Psoas muscle (tissue), 8 donors: ENCODE data around the gene IRF7. TPM values are rescaled to one million over a fixed set of nuclear protein-coding genes. Genes with fewer than 3 reads are reported as not detected.

ENCODE experiments used
- ATAC-seq, 4 donors: fragments of 200-7000 bp; cut with Tn5 transposase; one replicate each; pipeline ENCODE4 v1.9.1; 2020; ENCODE audit warnings: moderate library complexity in 3 of 4, mild to moderate bottlenecking in 2 of 4
- DNase-seq, 2 donors: peaks; one replicate each; pipeline ENCODE4 v3.0.0-alpha.2; 2020
- H3K27ac ChIP-seq: fragments of 200-600 bp; one replicate; pipeline ENCODE4 v1.8.0; 2022
- H3K27me3 ChIP-seq, 3 donors: fragments of 200-600 bp in 1 of 3; one replicate each; pipeline versions ENCODE4 v1.6.1 to v1.8.0; 2013 to 2022; ENCODE audit warnings: low read length in 2 of 3, mild to moderate bottlenecking in 2 of 3, moderate library complexity in 1 of 3; ENCODE audit not compliant: insufficient read depth in 3 of 3
- H3K36me3 ChIP-seq, 2 donors: fragments of 200-600 bp in 1 of 2; one replicate each; pipeline versions ENCODE4 v1.6.1 to v1.8.0; 2013 to 2022; ENCODE audit warnings: low read depth in 1 of 2, mild to moderate bottlenecking in 1 of 2, moderate library complexity in 1 of 2; ENCODE audit not compliant: insufficient read depth in 1 of 2
- H3K4me1 ChIP-seq: fragments of 200-600 bp; one replicate; pipeline ENCODE4 v1.8.0; 2022
- H3K4me3 ChIP-seq: fragments of 200-600 bp; one replicate; pipeline ENCODE4 v1.8.0; 2022; ENCODE audit warnings: mild to moderate bottlenecking
- H3K9me3 ChIP-seq: fragments of 200-600 bp; one replicate; pipeline ENCODE4 v1.8.0; 2022
- WGBS, 3 donors: extraction: QIAGEN DNeasy Blood & Tissue Kit; methylation state at CpG; one replicate each; pipeline versions ENCODE4 v1.1.6 to v1.1.7; 2013; 5-methylcytosine and 5-hydroxymethylcytosine counted together
- intact Hi-C, 2 donors: fragments of 100-400 bp; cut with DNase I; formaldehyde crosslinking; loops; one replicate each; pipeline versions ENCODE4 v1.11.0 to v1.14.2; 2022
- polyA plus RNA-seq, 3 donors: library from polyadenylated mRNA; stranded (reverse); fragments of 200-250 nt; gene quantifications; one replicate each; pipeline ENCODE4 v1.2.3, GENCODE V29; 2013
- total RNA-seq, 4 donors: library from RNA; stranded (reverse); fragmentation: NEBNext Ultra II Directional in 2 of 4; extraction: Animal tissue kit (Norgen Biotek cat#: 25700) in 2 of 4; gene quantifications; one replicate each; pipeline versions ENCODE4 v1.2.1 to v1.2.4, GENCODE V29; 2021 to 2023
- TF ChIP-seq, protein P1 (sequence below): fragments of 200-600 bp; IDR thresholded peaks from one replicate; pipeline ENCODE4 v1.8.0; 2022; ENCODE audit warnings: antibody characterized with exemption
- donor health status: healthy with polysubstance abuse.
- donor health status: DM: no; HTN: no; CAD: no; lungs with moderate emphysema.
- donor health status: Bipolar disorder and iron deficiency.
- donor health status: healthy.
- donor health status: DM: yes; HTN: yes; CAD: no.
- donor health status: DM: no; HTN: no; CAD: no.
- donor health status: DM: no; HTN: no; CAD: no.
- donor health status: DM: yes; HTN: yes; CAD: no.

IRF7 gene
- total and polyA plus RNA-seq, 7 donors = 7.5 to 23.1 (median 12.9) TPM

DNA sequence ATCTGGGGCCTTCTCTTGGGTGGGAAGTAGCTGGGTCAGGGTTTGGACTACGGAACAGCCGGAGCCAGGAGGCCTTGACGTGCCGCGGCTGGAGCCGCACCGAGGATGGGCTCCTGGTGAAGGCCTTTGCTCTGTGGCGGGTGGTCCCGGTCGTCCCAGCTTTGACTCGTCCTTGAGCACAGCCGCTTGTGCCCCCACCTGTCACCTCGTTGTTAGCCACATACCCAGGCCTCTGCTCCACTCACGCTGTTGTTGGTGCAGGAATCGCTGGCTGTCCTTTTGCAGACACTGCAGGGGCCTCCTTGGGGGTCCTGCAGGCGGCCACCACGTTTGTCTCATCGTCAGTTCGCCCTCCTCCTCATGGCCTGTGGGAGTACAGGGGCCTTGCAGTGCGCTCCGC, 22.4 kb downstream of the IRF7 start:
- H3K27me3 ChIP-seq = no peaks in the 10 kb centered on the region
- TF ChIP-seq, protein P1, sequence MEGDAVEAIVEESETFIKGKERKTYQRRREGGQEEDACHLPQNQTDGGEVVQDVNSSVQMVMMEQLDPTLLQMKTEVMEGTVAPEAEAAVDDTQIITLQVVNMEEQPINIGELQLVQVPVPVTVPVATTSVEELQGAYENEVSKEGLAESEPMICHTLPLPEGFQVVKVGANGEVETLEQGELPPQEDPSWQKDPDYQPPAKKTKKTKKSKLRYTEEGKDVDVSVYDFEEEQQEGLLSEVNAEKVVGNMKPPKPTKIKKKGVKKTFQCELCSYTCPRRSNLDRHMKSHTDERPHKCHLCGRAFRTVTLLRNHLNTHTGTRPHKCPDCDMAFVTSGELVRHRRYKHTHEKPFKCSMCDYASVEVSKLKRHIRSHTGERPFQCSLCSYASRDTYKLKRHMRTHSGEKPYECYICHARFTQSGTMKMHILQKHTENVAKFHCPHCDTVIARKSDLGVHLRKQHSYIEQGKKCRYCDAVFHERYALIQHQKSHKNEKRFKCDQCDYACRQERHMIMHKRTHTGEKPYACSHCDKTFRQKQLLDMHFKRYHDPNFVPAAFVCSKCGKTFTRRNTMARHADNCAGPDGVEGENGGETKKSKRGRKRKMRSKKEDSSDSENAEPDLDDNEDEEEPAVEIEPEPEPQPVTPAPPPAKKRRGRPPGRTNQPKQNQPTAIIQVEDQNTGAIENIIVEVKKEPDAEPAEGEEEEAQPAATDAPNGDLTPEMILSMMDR = no peak
- no peak for DNase-seq
- H3K9me3 ChIP-seq = no peaks in the 10 kb centered on the region
- ATAC-seq = no peak
- WGBS, 3 donors = 89 to 93% (median 90%) methylated on average over 21 of the region's 21 CpGs
- H3K4me3 ChIP-seq = no peak overlapping the region
- H3K36me3 ChIP-seq = peaks cover 0 to 99% of the 10 kb centered on the region in 2 donors
- intact Hi-C loops = no loop called here
- no peaks in the 10 kb centered on the region for H3K4me1 ChIP-seq
- no peak overlapping the region for H3K27ac ChIP-seq

DNA sequence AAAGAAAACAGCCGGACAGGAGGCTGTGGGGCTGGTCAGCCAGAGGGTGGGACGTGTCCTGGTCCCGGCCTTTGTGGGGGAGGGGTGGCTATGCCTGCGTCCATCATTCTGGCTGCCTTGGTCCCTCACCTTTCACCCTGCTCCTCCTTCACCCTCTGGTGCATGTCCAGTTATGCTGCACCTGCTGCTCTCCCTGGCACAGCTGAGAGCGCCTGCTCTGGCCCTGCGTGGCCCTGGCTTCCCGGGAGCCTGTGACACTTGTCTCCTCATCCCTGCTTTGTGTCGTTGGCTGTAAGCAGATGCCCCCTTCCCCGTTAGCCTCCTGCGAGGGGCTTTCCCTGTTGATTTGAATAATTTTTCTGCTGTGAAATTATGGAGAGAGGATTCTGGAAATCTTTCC, 22.8 kb downstream of the IRF7 start:
- Histone ChIP-seq H3K4me3 (no peak overlapping the region), H3K27ac (no peak overlapping the region), H3K9me3 (no peaks in the 10 kb centered on the region), H3K36me3 (peaks cover 0 to 99% of the 10 kb centered on the region in 2 donors), H3K4me1 (no peaks in the 10 kb centered on the region), H3K27me3 (no peaks in the 10 kb centered on the region)
- intact Hi-C loops = no loop called here
- DNase-seq (no peak), ATAC-seq (no peak)
- WGBS, 3 donors = 68 to 77% (median 70%) methylated on average over 10 of the region's 10 CpGs
- TF ChIP-seq, protein P1 = no peak

- TF ChIP-seq, protein P1 = no peak
- DNase-seq = no peak
- intact Hi-C loops = no loop called here
These were observed 23.2 kb downstream of the IRF7 start for GRCh38 chr11:592501-592900.

DNA sequence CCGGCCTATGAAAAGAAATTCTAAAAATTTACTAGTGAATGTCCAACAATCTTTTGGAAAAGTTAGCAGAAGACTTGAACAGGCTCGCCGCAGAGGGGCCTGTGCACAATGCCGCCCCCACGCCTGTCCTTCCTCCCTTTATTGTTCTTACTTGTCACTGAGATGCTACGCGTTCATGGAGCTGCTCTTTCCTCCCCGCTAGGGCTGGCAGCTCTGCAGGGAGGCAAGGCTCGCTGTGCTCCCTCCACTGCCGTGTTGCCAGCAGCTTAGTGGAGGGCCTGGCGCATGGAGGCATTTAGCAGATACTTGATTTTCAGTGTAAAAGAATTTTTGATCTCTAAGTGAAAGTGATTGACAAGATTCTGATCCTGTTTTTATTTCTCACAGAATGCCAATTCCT, 24.8 kb downstream of the IRF7 start:
- H3K36me3 ChIP-seq = peaks cover 0 to 100% of the 10 kb centered on the region in 2 donors
- ATAC-seq = no peak
- no peak for DNase-seq
- TF ChIP-seq, protein P1 = no peak
- H3K27ac ChIP-seq = no peak overlapping the region
- H3K4me1 ChIP-seq = no peaks in the 10 kb centered on the region
- H3K27me3 ChIP-seq = no peaks in the 10 kb centered on the region
- no peak overlapping the region for H3K4me3 ChIP-seq
- no peaks in the 10 kb centered on the region for H3K9me3 ChIP-seq
- 72 to 82% (median 82%) methylated on average over 11 of the region's 11 CpGs for WGBS, 3 donors
- intact Hi-C loops = no loop called here

More at GRCh38 chr11:592501-592900, 23.2 kb downstream of the IRF7 start:
- Histone ChIP-seq H3K9me3 (no peaks in the 10 kb centered on the region), H3K27ac (no peak overlapping the region), H3K4me1 (no peaks in the 10 kb centered on the region), H3K4me3 (no peak overlapping the region), H3K36me3 (peaks cover 0 to 99% of the 10 kb centered on the region in 2 donors), H3K27me3 (no peaks in the 10 kb centered on the region)
- ATAC-seq = no peak
- WGBS, 3 donors = 95 to 97% (median 96%) methylated on average over 22 of the region's 22 CpGs

DNA sequence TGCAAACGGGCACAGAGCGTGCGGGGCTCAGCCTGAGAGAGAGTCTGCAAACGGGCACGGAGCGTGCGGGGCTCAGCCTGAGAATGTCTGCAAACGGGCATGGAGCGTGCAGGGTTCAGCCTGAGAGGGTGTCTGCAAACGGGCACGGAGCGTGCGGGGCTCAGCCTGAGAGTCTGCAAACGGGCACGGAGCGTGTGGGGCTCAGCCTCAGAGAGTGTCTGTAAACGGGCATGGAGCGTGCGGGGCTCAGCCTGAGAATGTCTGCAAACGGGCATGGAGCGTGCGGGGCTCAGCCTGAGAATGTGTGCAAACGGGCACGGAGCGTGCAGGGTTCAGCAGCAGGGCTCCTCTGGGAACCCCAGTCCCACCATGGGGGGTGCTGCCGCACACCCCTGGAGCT, 26.0 kb downstream of the IRF7 start:
- Histone ChIP-seq H3K9me3 (no peaks in the 10 kb centered on the region), H3K27ac (no peak overlapping the region), H3K36me3 (peaks cover 0 to 95% of the 10 kb centered on the region in 2 donors), H3K4me3 (no peak overlapping the region), H3K27me3 (no peaks in the 10 kb centered on the region), H3K4me1 (no peaks in the 10 kb centered on the region)
- no peak for ATAC-seq
- TF ChIP-seq, protein P1 = no peak
- intact Hi-C loops = no loop called here
- WGBS, 3 donors = 94 to 95% (median 94%) methylated on average over 26 of the region's 26 CpGs
- DNase-seq = no peak
